Prostate gland (tissue), 2 donors: ENCODE measurements around the gene VGF.

ENCODE experiments used
- CTCF ChIP-seq, 4 experiments: fragments of 200-600 bp in 2 of 4; fragments of 450-650 bp in 2 of 4; sonication (generic) in 2 of 4; IDR thresholded peaks; 1 replicate in 3 of 4; 2 replicates in 1 of 4; pipeline ENCODE4 v1.5.1; 2016 to 2019; ENCODE audit warnings: antibody characterized with exemption in 4 of 4, mild to moderate bottlenecking in 2 of 4, moderate library complexity in 2 of 4
- POLR2AphosphoS5 ChIP-seq: sonication (generic); formaldehyde crosslinking; IDR thresholded peaks from one replicate; pipeline ENCODE4 v1.6.1; 2017; ENCODE audit warnings: antibody characterized with exemption

GRCh38 chr7:101166909-101167644, 1.7 kb upstream of the VGF start:
- TF ChIP-seq CTCF (IDR thresholded peaks at IDR 0.05) (no peak), POLR2AphosphoS5 (no peak)
